Non-pigmented ciliary epithelial cell (primary cell): ENCODE data around the gene MRLN.
"Not testable (repeated sequence)": the region's sequence is repeated elsewhere in the genome, so short reads cannot be mapped to it uniquely, and the experiment has no call there.

Experiments used
- DNase-seq: peaks from one replicate; pipeline ENCODE4 v3.0.0-alpha.2; 2010; ENCODE audit warnings: low read depth

Gene MRLN

GRCh38 chr10:59753267-59753666 lies at the start of gene MRLN:
Gene MRLN, minus strand, starts transcription at chr10:59753455.
- no peak for DNase-seq

- DNase-seq, result no peak
Observed at GRCh38 chr10:59801171-59801570, 47.9 kb upstream of the MRLN start.

GRCh38 chr10:59799421-59799820 lies 46.2 kb upstream of the MRLN start:
- no peak for DNase-seq

- no peak for DNase-seq
Observed at GRCh38 chr10:59793919-59794318, 40.7 kb upstream of the MRLN start.

- no peak for DNase-seq
Observed at GRCh38 chr10:59792812-59793211, 39.6 kb upstream of the MRLN start.

GRCh38 chr10:59791601-59792000 lies 38.3 kb upstream of the MRLN start:
- DNase-seq, result no peak

GRCh38 chr10:59790080-59790479 lies 36.8 kb upstream of the MRLN start:
- DNase-seq, result not testable (repeated sequence)

- DNase-seq, result not testable (repeated sequence)
Observed at GRCh38 chr10:59788914-59789313, 35.7 kb upstream of the MRLN start.

- not testable (repeated sequence) for DNase-seq
Observed at GRCh38 chr10:59787032-59787431, 33.8 kb upstream of the MRLN start.

GRCh38 chr10:59785476-59785875 lies 32.2 kb upstream of the MRLN start:
- not testable (repeated sequence) for DNase-seq

- no peak for DNase-seq
Observed at GRCh38 chr10:59781511-59781910, 28.3 kb upstream of the MRLN start.

GRCh38 chr10:59779756-59780533 lies 26.7 kb upstream of the MRLN start:
- DNase-seq, result no peak

GRCh38 chr10:59774451-59774850 lies 21.2 kb upstream of the MRLN start:
- no peak for DNase-seq

GRCh38 chr10:59773088-59773487 lies 19.8 kb upstream of the MRLN start:
- no peak for DNase-seq

- no peak for DNase-seq
Observed at GRCh38 chr10:59771162-59771807, 18.0 kb upstream of the MRLN start.

GRCh38 chr10:59770689-59771088 lies 17.4 kb upstream of the MRLN start:
- no peak for DNase-seq

GRCh38 chr10:59762505-59762904 lies 9.2 kb upstream of the MRLN start:
- DNase-seq, result no peak

- peak; percentile 60 for DNase-seq
Observed at GRCh38 chr10:59757966-59758365, 4.7 kb upstream of the MRLN start.

- DNase-seq, result no peak
Observed at GRCh38 chr10:59754951-59755350, 1.7 kb upstream of the MRLN start.

- no peak for DNase-seq
Observed at GRCh38 chr10:59752278-59752940, 846 bp downstream of the MRLN start.

GRCh38 chr10:59750155-59750945 lies 2.9 kb downstream of the MRLN start:
- DNase-seq, result no peak

GRCh38 chr10:59748834-59749233 lies 4.4 kb downstream of the MRLN start:
- DNase-seq, result no peak
